ENCODE data around the gene SLC9A3. TPM values are rescaled to one million over a fixed set of nuclear protein-coding genes. Genes with fewer than 3 reads are reported as not detected.

The SLC9A3 gene
- total RNA-seq, 6 donors from 2014 or later, result 1.0 to 4.1 (median 1.9) TPM

- Histone ChIP-seq H3K9me3 (no peaks in the 10 kb centered on the region), H3K4me3 (peak overlapping the region; percentile 82 to 100 (median 98)), H3K27me3 (peaks cover 0 to 34% (median 14%) of the 10 kb centered on the region in 4 donors), H3K4me1 (peaks cover 20 to 40% (median 29%) of the 10 kb centered on the region in 4 donors), H3K27ac (peak overlapping the region in 3 of 4 donors; percentile 46 to 80 (median 72)), H3K36me3 (peaks cover 0 to 9% (median 0%) of the 10 kb centered on the region in 4 donors)
- ATAC-seq (ENCODE audit: low FRiP score in 2 of 2) (peak in 1 of 2 donors; percentile 10), DNase-seq (no peak)
- WGBS, 2 donors, result 0 to 5% methylated on average over 10 to 30 of the region's 44 CpGs
- TF ChIP-seq POLR2AphosphoS5 (IDR thresholded peaks at IDR 0.05) (no peak), CTCF (IDR thresholded peaks at IDR 0.05) (no peak), EP300 (IDR thresholded peaks at IDR 0.05) (no peak), POLR2A (IDR thresholded peaks at IDR 0.05) (no peak)
These were observed 50.6 kb downstream of the SLC9A3 start for GRCh38 chr5:473551-474192.

- Histone ChIP-seq H3K9me3 (no peaks in the 10 kb centered on the region), H3K4me1 (peaks cover 20 to 40% (median 29%) of the 10 kb centered on the region in 4 donors), H3K27me3 (peaks cover 0 to 28% (median 10%) of the 10 kb centered on the region in 4 donors), H3K36me3 (peaks cover 0 to 12% (median 0%) of the 10 kb centered on the region in 4 donors), H3K27ac (peak overlapping the region; percentile 62 to 85 (median 72)), H3K4me3 (peak overlapping the region; percentile 82 to 100 (median 98))
- ATAC-seq (ENCODE audit: low FRiP score in 2 of 2) (peak; percentile 75 to 94), DNase-seq (peak; percentile 87 to 99)
- 3% methylated on average over 8 to 39 of the region's 137 CpGs for WGBS, 2 donors
- TF ChIP-seq EP300 (IDR thresholded peaks at IDR 0.05) (no peak), POLR2A (IDR thresholded peaks at IDR 0.05) (peak in 2 of 4 donors; percentile 63 to 71), POLR2AphosphoS5 (IDR thresholded peaks at IDR 0.05) (peak; percentile 23 to 29), CTCF (IDR thresholded peaks at IDR 0.05) (no peak)
These were observed 51.3 kb downstream of the SLC9A3 start for GRCh38 chr5:472656-473550.

- H3K27me3 ChIP-seq, result peaks cover 0 to 21% (median 10%) of the 10 kb centered on the region in 4 donors
- TF ChIP-seq POLR2AphosphoS5 (IDR thresholded peaks at IDR 0.05) (no peak), POLR2A (IDR thresholded peaks at IDR 0.05) (no peak), CTCF (IDR thresholded peaks at IDR 0.05) (no peak), EP300 (IDR thresholded peaks at IDR 0.05) (no peak)
- H3K27ac ChIP-seq, result peak overlapping the region; percentile 62 to 85 (median 68)
- H3K9me3 ChIP-seq, result no peaks in the 10 kb centered on the region
- ATAC-seq (ENCODE audit: low FRiP score in 2 of 2), result peak in 1 of 2 donors; percentile 31
- H3K4me1 ChIP-seq, result peaks cover 20 to 40% (median 29%) of the 10 kb centered on the region in 4 donors
- DNase-seq, result peak in 1 of 2 donors; percentile 89
- H3K4me3 ChIP-seq, result peak overlapping the region; percentile 22 to 100 (median 98)
- WGBS, 2 donors, result 4 to 63% methylated on average over 9 to 18 of the region's 30 CpGs
- peaks cover 0 to 13% (median 1%) of the 10 kb centered on the region in 4 donors for H3K36me3 ChIP-seq
These were observed 52.1 kb downstream of the SLC9A3 start for GRCh38 chr5:472076-472655.

DNA sequence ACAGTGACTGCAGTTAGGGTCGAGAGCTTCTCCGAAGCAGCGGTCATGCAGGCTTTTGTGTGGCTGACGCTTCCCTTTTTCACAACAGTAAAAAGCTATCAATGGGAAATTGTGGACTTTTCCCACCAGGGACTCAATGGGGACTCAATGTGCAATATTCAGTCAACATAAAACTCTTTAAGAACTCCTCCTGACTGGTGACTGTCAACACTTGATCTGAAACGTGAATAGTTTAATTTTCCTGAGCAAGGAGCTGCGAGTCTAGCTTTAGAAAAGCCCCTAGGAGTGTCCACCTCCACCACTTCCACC lies 52.5 kb downstream of the SLC9A3 start:
- no peak for ATAC-seq (ENCODE audit: low FRiP score in 2 of 2)
- H3K27me3 ChIP-seq, result peaks cover 0 to 18% (median 7%) of the 10 kb centered on the region in 4 donors
- WGBS, 2 donors, result 56 to 68% methylated on average over 5 to 6 of the region's 6 CpGs
- H3K4me3 ChIP-seq, result peak overlapping the region in 3 of 4 donors; percentile 98 to 100 (median 99)
- no peaks in the 10 kb centered on the region for H3K9me3 ChIP-seq
- no peak for TF ChIP-seq EP300 (IDR thresholded peaks at IDR 0.05)
- TF ChIP-seq CTCF (IDR thresholded peaks at IDR 0.05), result no peak
- no peak for TF ChIP-seq POLR2AphosphoS5 (IDR thresholded peaks at IDR 0.05)
- no peak for TF ChIP-seq POLR2A (IDR thresholded peaks at IDR 0.05)
- peaks cover 20 to 40% (median 29%) of the 10 kb centered on the region in 4 donors for H3K4me1 ChIP-seq
- peaks cover 0 to 18% (median 4%) of the 10 kb centered on the region in 4 donors for H3K36me3 ChIP-seq
- DNase-seq, result no peak
- H3K27ac ChIP-seq, result peak overlapping the region in 3 of 4 donors; percentile 62 to 85 (median 63)
